Measurements from ENCODE around the gene DNM3. TPM values are rescaled to one million over a fixed set of nuclear protein-coding genes. Genes with fewer than 3 reads are reported as not detected.

Gene DNM3
- total and polyA plus RNA-seq, 2 experiments from 2014 or later, result 5.2 to 12.2 TPM

DNA sequence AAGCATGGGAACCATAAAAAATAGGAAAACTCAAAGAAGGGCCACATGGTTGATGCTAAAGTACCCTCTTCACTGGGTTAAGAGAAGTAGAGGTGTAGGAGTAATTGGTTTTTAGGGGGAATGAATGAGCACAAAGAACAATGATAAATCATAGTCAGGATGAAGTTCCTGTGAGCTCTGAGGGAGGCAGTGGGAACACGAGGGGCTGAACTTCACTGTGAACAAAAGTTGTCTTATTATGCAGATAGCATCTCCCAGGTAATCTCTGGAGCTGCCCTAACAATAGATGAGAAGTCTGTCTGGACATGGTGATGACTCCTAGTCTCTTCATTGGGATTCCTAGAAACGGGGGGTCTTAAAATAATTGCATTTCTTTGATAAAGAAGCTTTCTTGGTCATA, 127.9 kb downstream of the DNM3 start:
- no peaks in the 10 kb centered on the region for H3K27me3 ChIP-seq (ENCODE audit: insufficient read depth)
- peaks cover 8% of the 10 kb centered on the region; the same call in 1 of the 2 replicates for H3K9me2 ChIP-seq (ENCODE audit: insufficient read depth)
- H3K27me3 Mint-ChIP-seq (ENCODE audit: insufficient read depth, low read depth, poor library complexity), result peaks cover 1% of the 10 kb centered on the region
- H2AFZ ChIP-seq, result no peak overlapping the region
- H4K20me1 ChIP-seq (replicated peaks; ENCODE audit: insufficient read depth), result no peaks in the 10 kb centered on the region
- DNase-seq (ENCODE audit: low spot score) (no peak), ATAC-seq (no peak)
- peaks cover 40% of the 10 kb centered on the region for H3K4me1 Mint-ChIP-seq
- no peaks in the 10 kb centered on the region for H3K36me3 ChIP-seq (ENCODE audit: insufficient read depth)
- no peak overlapping the region; the same call in 1 of the 2 replicates for H3K27ac Mint-ChIP-seq
- H3K36me3 Mint-ChIP-seq (ENCODE audit: low read depth), result peaks cover 9% of the 10 kb centered on the region; the same call in 2 of the 3 replicates
- no peaks in the 10 kb centered on the region for H3F3A ChIP-seq (replicated peaks; ENCODE audit: low read depth)
- 0 out of 2 replicates have a peak overlapping the region, but pooled peaks have one; percentile 35 for H3K4me2 ChIP-seq
- H3K9me3 Mint-ChIP-seq, result peaks cover 5% of the 10 kb centered on the region; the same call in 2 of the 3 replicates
- H3K4me3 Mint-ChIP-seq, result no peak overlapping the region
- peaks cover 40% of the 10 kb centered on the region for H3K4me1 ChIP-seq (ENCODE audit: insufficient read depth)
- TF ChIP-seq EZH2phosphoT487 (IDR thresholded peaks at IDR 0.05; ENCODE audit: unreplicated experiment) (no peak), POLR2AphosphoS5 (IDR thresholded peaks at IDR 0.05; ENCODE audit: low read depth) (no peak), NANOG (IDR thresholded peaks at IDR 0.05; ENCODE audit: borderline replicate concordance) (no peak), JUNB (IDR thresholded peaks at IDR 0.05; ENCODE audit: unreplicated experiment) (no peak), CREB1 (CRISPR knock-in tag; IDR thresholded peaks at IDR 0.05; ENCODE audit: low read depth) (no peak), STAT1 (IDR thresholded peaks at IDR 0.05; ENCODE audit: unreplicated experiment) (no peak), ZNF114 (CRISPR knock-in tag; IDR thresholded peaks at IDR 0.05) (no peak), EZH2 (IDR thresholded peaks at IDR 0.05; ENCODE audit: low read depth, unreplicated experiment) (no peak), ZNF331 (CRISPR knock-in tag; IDR thresholded peaks at IDR 0.05; ENCODE audit: low read depth) (no peak)
- TF ChIP-seq, protein P1, sequence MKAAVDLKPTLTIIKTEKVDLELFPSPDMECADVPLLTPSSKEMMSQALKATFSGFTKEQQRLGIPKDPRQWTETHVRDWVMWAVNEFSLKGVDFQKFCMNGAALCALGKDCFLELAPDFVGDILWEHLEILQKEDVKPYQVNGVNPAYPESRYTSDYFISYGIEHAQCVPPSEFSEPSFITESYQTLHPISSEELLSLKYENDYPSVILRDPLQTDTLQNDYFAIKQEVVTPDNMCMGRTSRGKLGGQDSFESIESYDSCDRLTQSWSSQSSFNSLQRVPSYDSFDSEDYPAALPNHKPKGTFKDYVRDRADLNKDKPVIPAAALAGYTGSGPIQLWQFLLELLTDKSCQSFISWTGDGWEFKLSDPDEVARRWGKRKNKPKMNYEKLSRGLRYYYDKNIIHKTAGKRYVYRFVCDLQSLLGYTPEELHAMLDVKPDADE (IDR thresholded peaks at IDR 0.05), result no peak
- TF ChIP-seq, protein P2, sequence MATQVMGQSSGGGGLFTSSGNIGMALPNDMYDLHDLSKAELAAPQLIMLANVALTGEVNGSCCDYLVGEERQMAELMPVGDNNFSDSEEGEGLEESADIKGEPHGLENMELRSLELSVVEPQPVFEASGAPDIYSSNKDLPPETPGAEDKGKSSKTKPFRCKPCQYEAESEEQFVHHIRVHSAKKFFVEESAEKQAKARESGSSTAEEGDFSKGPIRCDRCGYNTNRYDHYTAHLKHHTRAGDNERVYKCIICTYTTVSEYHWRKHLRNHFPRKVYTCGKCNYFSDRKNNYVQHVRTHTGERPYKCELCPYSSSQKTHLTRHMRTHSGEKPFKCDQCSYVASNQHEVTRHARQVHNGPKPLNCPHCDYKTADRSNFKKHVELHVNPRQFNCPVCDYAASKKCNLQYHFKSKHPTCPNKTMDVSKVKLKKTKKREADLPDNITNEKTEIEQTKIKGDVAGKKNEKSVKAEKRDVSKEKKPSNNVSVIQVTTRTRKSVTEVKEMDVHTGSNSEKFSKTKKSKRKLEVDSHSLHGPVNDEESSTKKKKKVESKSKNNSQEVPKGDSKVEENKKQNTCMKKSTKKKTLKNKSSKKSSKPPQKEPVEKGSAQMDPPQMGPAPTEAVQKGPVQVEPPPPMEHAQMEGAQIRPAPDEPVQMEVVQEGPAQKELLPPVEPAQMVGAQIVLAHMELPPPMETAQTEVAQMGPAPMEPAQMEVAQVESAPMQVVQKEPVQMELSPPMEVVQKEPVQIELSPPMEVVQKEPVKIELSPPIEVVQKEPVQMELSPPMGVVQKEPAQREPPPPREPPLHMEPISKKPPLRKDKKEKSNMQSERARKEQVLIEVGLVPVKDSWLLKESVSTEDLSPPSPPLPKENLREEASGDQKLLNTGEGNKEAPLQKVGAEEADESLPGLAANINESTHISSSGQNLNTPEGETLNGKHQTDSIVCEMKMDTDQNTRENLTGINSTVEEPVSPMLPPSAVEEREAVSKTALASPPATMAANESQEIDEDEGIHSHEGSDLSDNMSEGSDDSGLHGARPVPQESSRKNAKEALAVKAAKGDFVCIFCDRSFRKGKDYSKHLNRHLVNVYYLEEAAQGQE (IDR thresholded peaks at IDR 0.05; ENCODE audit: unreplicated experiment), result no peak
- TF ChIP-seq, protein P3, sequence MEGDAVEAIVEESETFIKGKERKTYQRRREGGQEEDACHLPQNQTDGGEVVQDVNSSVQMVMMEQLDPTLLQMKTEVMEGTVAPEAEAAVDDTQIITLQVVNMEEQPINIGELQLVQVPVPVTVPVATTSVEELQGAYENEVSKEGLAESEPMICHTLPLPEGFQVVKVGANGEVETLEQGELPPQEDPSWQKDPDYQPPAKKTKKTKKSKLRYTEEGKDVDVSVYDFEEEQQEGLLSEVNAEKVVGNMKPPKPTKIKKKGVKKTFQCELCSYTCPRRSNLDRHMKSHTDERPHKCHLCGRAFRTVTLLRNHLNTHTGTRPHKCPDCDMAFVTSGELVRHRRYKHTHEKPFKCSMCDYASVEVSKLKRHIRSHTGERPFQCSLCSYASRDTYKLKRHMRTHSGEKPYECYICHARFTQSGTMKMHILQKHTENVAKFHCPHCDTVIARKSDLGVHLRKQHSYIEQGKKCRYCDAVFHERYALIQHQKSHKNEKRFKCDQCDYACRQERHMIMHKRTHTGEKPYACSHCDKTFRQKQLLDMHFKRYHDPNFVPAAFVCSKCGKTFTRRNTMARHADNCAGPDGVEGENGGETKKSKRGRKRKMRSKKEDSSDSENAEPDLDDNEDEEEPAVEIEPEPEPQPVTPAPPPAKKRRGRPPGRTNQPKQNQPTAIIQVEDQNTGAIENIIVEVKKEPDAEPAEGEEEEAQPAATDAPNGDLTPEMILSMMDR (conservative IDR thresholded peaks at IDR 0.05; ENCODE audit: low read depth in 2 of 2), result no peak
- TF ChIP-seq, protein P4, sequence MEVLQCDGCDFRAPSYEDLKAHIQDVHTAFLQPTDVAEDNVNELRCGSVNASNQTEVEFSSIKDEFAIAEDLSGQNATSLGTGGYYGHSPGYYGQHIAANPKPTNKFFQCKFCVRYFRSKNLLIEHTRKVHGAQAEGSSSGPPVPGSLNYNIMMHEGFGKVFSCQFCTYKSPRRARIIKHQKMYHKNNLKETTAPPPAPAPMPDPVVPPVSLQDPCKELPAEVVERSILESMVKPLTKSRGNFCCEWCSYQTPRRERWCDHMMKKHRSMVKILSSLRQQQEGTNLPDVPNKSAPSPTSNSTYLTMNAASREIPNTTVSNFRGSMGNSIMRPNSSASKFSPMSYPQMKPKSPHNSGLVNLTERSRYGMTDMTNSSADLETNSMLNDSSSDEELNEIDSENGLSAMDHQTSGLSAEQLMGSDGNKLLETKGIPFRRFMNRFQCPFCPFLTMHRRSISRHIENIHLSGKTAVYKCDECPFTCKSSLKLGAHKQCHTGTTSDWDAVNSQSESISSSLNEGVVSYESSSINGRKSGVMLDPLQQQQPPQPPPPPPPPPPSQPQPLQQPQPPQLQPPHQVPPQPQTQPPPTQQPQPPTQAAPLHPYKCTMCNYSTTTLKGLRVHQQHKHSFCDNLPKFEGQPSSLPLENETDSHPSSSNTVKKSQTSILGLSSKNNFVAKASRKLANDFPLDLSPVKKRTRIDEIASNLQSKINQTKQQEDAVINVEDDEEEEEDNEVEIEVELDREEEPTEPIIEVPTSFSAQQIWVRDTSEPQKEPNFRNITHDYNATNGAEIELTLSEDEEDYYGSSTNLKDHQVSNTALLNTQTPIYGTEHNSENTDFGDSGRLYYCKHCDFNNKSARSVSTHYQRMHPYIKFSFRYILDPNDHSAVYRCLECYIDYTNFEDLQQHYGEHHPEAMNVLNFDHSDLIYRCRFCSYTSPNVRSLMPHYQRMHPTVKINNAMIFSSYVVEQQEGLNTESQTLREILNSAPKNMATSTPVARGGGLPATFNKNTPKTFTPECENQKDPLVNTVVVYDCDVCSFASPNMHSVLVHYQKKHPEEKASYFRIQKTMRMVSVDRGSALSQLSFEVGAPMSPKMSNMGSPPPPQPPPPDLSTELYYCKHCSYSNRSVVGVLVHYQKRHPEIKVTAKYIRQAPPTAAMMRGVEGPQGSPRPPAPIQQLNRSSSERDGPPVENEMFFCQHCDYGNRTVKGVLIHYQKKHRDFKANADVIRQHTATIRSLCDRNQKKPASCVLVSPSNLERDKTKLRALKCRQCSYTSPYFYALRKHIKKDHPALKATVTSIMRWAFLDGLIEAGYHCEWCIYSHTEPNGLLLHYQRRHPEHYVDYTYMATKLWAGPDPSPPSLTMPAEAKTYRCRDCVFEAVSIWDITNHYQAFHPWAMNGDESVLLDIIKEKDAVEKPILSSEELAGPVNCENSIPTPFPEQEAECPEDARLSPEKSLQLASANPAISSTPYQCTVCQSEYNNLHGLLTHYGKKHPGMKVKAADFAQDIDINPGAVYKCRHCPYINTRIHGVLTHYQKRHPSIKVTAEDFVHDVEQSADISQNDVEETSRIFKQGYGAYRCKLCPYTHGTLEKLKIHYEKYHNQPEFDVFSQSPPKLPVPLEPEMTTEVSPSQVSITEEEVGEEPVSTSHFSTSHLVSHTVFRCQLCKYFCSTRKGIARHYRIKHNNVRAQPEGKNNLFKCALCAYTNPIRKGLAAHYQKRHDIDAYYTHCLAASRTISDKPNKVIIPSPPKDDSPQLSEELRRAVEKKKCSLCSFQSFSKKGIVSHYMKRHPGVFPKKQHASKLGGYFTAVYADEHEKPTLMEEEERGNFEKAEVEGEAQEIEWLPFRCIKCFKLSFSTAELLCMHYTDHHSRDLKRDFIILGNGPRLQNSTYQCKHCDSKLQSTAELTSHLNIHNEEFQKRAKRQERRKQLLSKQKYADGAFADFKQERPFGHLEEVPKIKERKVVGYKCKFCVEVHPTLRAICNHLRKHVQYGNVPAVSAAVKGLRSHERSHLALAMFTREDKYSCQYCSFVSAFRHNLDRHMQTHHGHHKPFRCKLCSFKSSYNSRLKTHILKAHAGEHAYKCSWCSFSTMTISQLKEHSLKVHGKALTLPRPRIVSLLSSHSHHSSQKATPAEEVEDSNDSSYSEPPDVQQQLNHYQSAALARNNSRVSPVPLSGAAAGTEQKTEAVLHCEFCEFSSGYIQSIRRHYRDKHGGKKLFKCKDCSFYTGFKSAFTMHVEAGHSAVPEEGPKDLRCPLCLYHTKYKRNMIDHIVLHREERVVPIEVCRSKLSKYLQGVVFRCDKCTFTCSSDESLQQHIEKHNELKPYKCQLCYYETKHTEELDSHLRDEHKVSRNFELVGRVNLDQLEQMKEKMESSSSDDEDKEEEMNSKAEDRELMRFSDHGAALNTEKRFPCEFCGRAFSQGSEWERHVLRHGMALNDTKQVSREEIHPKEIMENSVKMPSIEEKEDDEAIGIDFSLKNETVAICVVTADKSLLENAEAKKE (CRISPR knock-in tag; IDR thresholded peaks at IDR 0.05), result no peak
- H3K27ac ChIP-seq (ENCODE audit: low read depth), result no peak overlapping the region
- no peak overlapping the region for H3K4me3 ChIP-seq
- no peaks in the 10 kb centered on the region for H3K79me2 ChIP-seq (replicated peaks; ENCODE audit: insufficient read depth)
